Measurements from ENCODE around the gene B3GNT7.

DNA sequence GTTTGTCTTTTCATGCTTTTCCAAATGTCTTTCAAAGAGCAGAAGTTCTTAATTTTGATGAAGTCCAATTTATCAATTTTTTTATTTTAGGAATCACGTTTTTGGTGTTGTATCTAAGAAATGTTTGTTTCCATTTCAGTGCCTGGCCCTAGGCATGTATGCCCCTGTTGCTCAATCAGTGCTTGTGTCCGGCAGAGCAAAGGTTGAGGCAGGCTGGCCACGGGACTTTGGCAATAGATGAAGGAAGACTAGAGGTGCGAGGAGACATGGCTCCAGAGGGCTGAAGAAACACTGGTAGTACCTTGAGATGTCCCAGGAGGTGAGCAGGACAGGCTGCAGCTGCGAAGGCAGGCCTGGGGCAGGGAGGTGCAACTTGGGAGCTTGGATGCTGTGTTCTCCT, 10.1 kb upstream of the B3GNT7 start:
- TF ChIP-seq CEBPB (IDR thresholded peaks at IDR 0.05) (no peak), CREB1 (IDR thresholded peaks at IDR 0.05; ENCODE audit: low read depth) (no peak), YY1 (IDR thresholded peaks at IDR 0.05; ENCODE audit: low read depth) (no peak), FOXM1 (IDR thresholded peaks at IDR 0.05; ENCODE audit: borderline replicate concordance, low read depth) (no peak), TAF1 (IDR thresholded peaks at IDR 0.05; ENCODE audit: low read depth) (no peak), RAD21 (IDR thresholded peaks at IDR 0.05; ENCODE audit: low read depth) (no peak), EGR1 (IDR thresholded peaks at IDR 0.05) (no peak), ZBTB7A (IDR thresholded peaks at IDR 0.05; ENCODE audit: low read depth) (no peak)
- TF ChIP-seq, protein P1, sequence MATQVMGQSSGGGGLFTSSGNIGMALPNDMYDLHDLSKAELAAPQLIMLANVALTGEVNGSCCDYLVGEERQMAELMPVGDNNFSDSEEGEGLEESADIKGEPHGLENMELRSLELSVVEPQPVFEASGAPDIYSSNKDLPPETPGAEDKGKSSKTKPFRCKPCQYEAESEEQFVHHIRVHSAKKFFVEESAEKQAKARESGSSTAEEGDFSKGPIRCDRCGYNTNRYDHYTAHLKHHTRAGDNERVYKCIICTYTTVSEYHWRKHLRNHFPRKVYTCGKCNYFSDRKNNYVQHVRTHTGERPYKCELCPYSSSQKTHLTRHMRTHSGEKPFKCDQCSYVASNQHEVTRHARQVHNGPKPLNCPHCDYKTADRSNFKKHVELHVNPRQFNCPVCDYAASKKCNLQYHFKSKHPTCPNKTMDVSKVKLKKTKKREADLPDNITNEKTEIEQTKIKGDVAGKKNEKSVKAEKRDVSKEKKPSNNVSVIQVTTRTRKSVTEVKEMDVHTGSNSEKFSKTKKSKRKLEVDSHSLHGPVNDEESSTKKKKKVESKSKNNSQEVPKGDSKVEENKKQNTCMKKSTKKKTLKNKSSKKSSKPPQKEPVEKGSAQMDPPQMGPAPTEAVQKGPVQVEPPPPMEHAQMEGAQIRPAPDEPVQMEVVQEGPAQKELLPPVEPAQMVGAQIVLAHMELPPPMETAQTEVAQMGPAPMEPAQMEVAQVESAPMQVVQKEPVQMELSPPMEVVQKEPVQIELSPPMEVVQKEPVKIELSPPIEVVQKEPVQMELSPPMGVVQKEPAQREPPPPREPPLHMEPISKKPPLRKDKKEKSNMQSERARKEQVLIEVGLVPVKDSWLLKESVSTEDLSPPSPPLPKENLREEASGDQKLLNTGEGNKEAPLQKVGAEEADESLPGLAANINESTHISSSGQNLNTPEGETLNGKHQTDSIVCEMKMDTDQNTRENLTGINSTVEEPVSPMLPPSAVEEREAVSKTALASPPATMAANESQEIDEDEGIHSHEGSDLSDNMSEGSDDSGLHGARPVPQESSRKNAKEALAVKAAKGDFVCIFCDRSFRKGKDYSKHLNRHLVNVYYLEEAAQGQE (IDR thresholded peaks at IDR 0.05; ENCODE audit: low read depth), result no peak
- TF ChIP-seq, protein P2, sequence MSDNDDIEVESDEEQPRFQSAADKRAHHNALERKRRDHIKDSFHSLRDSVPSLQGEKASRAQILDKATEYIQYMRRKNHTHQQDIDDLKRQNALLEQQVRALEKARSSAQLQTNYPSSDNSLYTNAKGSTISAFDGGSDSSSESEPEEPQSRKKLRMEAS (IDR thresholded peaks at IDR 0.05), result no peak
